Measurements from ENCODE around the gene CRYBG1. TPM values are rescaled to one million over a fixed set of nuclear protein-coding genes. Genes with fewer than 3 reads are reported as not detected.

The CRYBG1 gene
- total RNA-seq, 1 experiment from 2014 or later: 5.7 TPM

DNA sequence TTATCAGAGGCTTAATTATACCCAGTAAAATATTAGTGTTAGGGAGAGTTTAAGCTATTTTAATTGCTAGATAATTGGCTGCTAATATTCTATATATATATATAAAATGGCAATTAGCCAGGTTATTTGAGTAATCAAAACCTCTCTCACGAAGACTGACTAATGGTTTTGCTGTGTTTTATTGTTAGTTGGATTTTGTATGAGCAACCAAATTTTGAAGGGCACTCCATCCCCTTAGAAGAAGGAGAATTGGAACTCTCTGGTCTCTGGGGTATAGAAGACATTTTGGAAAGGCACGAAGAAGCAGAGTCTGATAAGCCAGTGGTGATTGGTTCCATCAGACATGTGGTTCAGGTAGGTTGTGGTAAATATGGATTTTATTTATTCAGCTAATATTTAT is 166.6 kb downstream of the CRYBG1 start:
- Histone ChIP-seq H4K91ac (ENCODE audit: insufficient read length, low read depth, low read length) (no peak overlapping the region), H3K27me3 (ENCODE audit: insufficient read depth, low read length) (no peaks in the 10 kb centered on the region), H3K18ac (ENCODE audit: insufficient read length, low read depth, low read length) (no peak overlapping the region), H4K5ac (ENCODE audit: insufficient read length, low read depth, low read length) (no peak overlapping the region), H2AFZ (ENCODE audit: low read length) (no peak overlapping the region), H2AK5ac (ENCODE audit: insufficient read length, low read length) (no peak overlapping the region), H3K9me3 (ENCODE audit: control insufficient read depth, low read depth, low read length) (no peaks in the 10 kb centered on the region), H3K79me2 (ENCODE audit: insufficient read depth, low read length) (no peaks in the 10 kb centered on the region), H2BK20ac (ENCODE audit: low read depth, low read length, poor library complexity, severe bottlenecking) (no peak overlapping the region), H2BK12ac (ENCODE audit: insufficient read length, low read depth, low read length) (no peak overlapping the region), H2BK120ac (ENCODE audit: low read depth, low read length, poor library complexity, severe bottlenecking) (no peak overlapping the region), H4K8ac (replicated peaks; ENCODE audit: insufficient read length, low read depth, low read length) (no peak overlapping the region), H3K4ac (ENCODE audit: low read depth, low read length) (no peak overlapping the region), H3K9ac (ENCODE audit: extremely low read depth, insufficient read length, low read length) (no peak overlapping the region), H3K23me2 (ENCODE audit: insufficient read length, low read depth, low read length, poor library complexity, severe bottlenecking) (no peaks in the 10 kb centered on the region), H3K79me1 (ENCODE audit: insufficient read depth, low read depth, low read length, poor library complexity, severe bottlenecking) (no peaks in the 10 kb centered on the region), H3K14ac (ENCODE audit: insufficient read depth, low read length) (no peak overlapping the region), H2BK5ac (ENCODE audit: insufficient read length, low read length) (no peak overlapping the region), H3K4me2 (ENCODE audit: insufficient read depth, insufficient read length, low read length) (no peak overlapping the region), H2BK15ac (ENCODE audit: low read depth, low read length) (no peak overlapping the region), H3K4me1 (ENCODE audit: insufficient read depth, low read length) (no peaks in the 10 kb centered on the region; the same call in 1 of the 2 replicates), H3T11ph (ENCODE audit: low read length) (no peak overlapping the region), H4K20me1 (ENCODE audit: control insufficient read depth, insufficient read depth, insufficient read length) (no peaks in the 10 kb centered on the region), H3K27ac (ENCODE audit: insufficient read length, low read depth, low read length) (no peak overlapping the region), H3K23ac (ENCODE audit: insufficient read length, low read depth, low read length) (no peak overlapping the region), H3K56ac (ENCODE audit: insufficient read length, low read depth, low read length) (no peak overlapping the region)
- Mint-ChIP-seq H3K27ac (no peak overlapping the region; a peak in 1 of 7 replicates), H3K9me3 (no peaks in the 10 kb centered on the region), H3K4me1 (peaks cover 6 to 7% of the 10 kb centered on the region in 2 experiments; a peak in 3 of 4 replicates), H3K27me3 (ENCODE audit: low read depth) (no peaks in the 10 kb centered on the region), H3K36me3 (ENCODE audit: insufficient read depth in 1 of 3, low read depth in 3 of 3) (no peaks in the 10 kb centered on the region), H3K4me3 (no peak overlapping the region)
- DNase-seq: no peak
- TF ChIP-seq, protein P1, sequence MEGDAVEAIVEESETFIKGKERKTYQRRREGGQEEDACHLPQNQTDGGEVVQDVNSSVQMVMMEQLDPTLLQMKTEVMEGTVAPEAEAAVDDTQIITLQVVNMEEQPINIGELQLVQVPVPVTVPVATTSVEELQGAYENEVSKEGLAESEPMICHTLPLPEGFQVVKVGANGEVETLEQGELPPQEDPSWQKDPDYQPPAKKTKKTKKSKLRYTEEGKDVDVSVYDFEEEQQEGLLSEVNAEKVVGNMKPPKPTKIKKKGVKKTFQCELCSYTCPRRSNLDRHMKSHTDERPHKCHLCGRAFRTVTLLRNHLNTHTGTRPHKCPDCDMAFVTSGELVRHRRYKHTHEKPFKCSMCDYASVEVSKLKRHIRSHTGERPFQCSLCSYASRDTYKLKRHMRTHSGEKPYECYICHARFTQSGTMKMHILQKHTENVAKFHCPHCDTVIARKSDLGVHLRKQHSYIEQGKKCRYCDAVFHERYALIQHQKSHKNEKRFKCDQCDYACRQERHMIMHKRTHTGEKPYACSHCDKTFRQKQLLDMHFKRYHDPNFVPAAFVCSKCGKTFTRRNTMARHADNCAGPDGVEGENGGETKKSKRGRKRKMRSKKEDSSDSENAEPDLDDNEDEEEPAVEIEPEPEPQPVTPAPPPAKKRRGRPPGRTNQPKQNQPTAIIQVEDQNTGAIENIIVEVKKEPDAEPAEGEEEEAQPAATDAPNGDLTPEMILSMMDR (conservative IDR thresholded peaks at IDR 0.05): no peak
- WGBS (ENCODE audit: extremely low coverage, insufficient read length, low lambda C conversion rate): no CpG with 5 or more reads among the region's 2 CpGs
